ENCODE results near the gene FNDC1. TPM values are rescaled to one million over a fixed set of nuclear protein-coding genes. Genes with fewer than 3 reads are reported as not detected.

The FNDC1 gene
- total and polyA plus RNA-seq, 2 donors (not counting 1 experiment from before 2014, with no cell fraction given) = not detected

DNA sequence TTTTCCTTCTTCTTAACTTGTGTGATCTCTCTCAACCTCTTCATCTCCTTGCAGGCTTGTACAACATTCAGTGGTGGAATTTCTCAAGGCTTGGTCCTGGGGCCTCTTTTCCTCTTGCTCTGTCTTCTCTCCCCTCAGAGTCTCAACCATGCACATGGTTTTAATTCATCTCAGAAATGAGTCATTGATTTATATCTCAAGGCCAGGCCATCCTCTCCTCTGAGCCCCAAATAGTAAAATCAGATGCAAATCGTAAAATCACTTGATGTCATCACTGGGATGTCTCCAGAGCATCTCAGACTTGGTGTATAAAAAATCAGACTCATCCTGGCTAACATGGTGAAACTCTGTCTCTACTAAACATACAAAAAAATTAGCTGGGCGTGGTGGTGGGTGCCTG, 85.0 kb downstream of the FNDC1 start:
- 80% methylated on average over 1 of the region's 2 CpGs for WGBS (ENCODE audit: insufficient coverage)
- POLR2A ChIA-PET = no interaction called here
- no peak overlapping the region for H3K4me3 Mint-ChIP-seq

More for the DNA sequence above, 85.0 kb downstream of the FNDC1 start:
- no peaks in the 10 kb centered on the region for H3K9me3 ChIP-seq (ENCODE audit: control extremely low read depth in 1 of 3, control insufficient read depth in 2 of 3, insufficient read depth in 1 of 3, low read length in 2 of 3)
- H2AFZ ChIP-seq (ENCODE audit: insufficient read depth, low read depth, low read length, poor library complexity, severe bottlenecking) = no peak overlapping the region
- no peaks in the 10 kb centered on the region for H4K20me1 ChIP-seq (ENCODE audit: control insufficient read depth, insufficient read depth, low read length, poor library complexity, severe bottlenecking)
- no peaks in the 10 kb centered on the region for H3K36me3 ChIP-seq (replicated peaks in 1 of 2; ENCODE audit: control extremely low read depth in 1 of 2, control insufficient read depth in 1 of 2, extremely low read depth in 1 of 2, insufficient read depth in 2 of 2, low read length in 1 of 2)
- ATAC-seq (ENCODE audit: low read depth) (no peak), DNase-seq (no peak)
- peaks cover 4% of the 10 kb centered on the region for H3K27me3 Mint-ChIP-seq
- no peak overlapping the region for H3K27ac ChIP-seq (ENCODE audit: low read length in 2 of 2)
- CTCF ChIA-PET = interaction anchor here (3.0 to 3.7 kb wide), 2 partner anchors 14 to 400 kb away, joined by 8 to 14 read pairs; no protein-coding TSS in a partner anchor
- no peak overlapping the region for H3K9ac ChIP-seq (ENCODE audit: low read length)
- TF ChIP-seq CTCF (IDR thresholded peaks at IDR 0.05) = no peak
- no peak for TF ChIP-seq EZH2 (IDR thresholded peaks at IDR 0.05; ENCODE audit: borderline replicate concordance, insufficient read depth, low read depth, low read length, poor library complexity, severe bottlenecking)
- peaks cover 0 to 8% (median 0%) of the 10 kb centered on the region in 4 experiments for H3K27me3 ChIP-seq (replicated peaks in 1 of 4; ENCODE audit: control extremely low read depth in 1 of 4, control insufficient read depth in 3 of 4, insufficient read depth in 4 of 4, low read length in 3 of 4)
- no peak overlapping the region for H3K4me3 ChIP-seq (ENCODE audit: control extremely low read depth in 1 of 5, extremely low read depth in 1 of 5, insufficient read depth in 1 of 5, low read depth in 2 of 5, low read length in 4 of 5)
- peaks cover 0 to 2% of the 10 kb centered on the region in 2 donors for H3K4me1 ChIP-seq (ENCODE audit: control insufficient read depth in 2 of 2, insufficient read depth in 2 of 2, low read length in 2 of 2)
- H3K4me1 Mint-ChIP-seq = no peaks in the 10 kb centered on the region
- no peaks in the 10 kb centered on the region for H3K9me3 Mint-ChIP-seq (ENCODE audit: insufficient read depth)
- no peak overlapping the region for H3K27ac Mint-ChIP-seq
- no peak overlapping the region for H3K4me2 ChIP-seq (replicated peaks; ENCODE audit: low read depth, low read length, poor library complexity, severe bottlenecking)
- H3K79me2 ChIP-seq (ENCODE audit: control insufficient read depth, insufficient read depth, low read length) = no peaks in the 10 kb centered on the region
- intact Hi-C loops (cut with micrococcal nuclease) = no loop called here

Measured in B cell (primary cell).